A549 (cell line): Measurements from ENCODE around the gene ELL2. TPM values are rescaled to one million over a fixed set of nuclear protein-coding genes. Genes with fewer than 3 reads are reported as not detected.
A peak's percentile ranks its signal among the peaks of the same experiment; 100 is the strongest.

Source experiments
- ATAC-seq, 2 experiments: fragments of 200-7000 bp in 1 of 2; fragments of >200 bp in 1 of 2; cut with Nextera tagmentation in 1 of 2; cut with Tn5 transposase in 1 of 2; 3 replicates each; pipeline versions ENCODE4 v1.8.0 to v1.9.1; 2018 to 2020; ENCODE audit warnings: mild to moderate bottlenecking in 1 of 2, moderate library complexity in 1 of 2
- CTCF ChIA-PET: fragments of 300-600 bp; sonication (Branson Sonifier 250); formaldehyde crosslinking; extraction: SDS; loops from one replicate; lab custom pipeline; 2021; ENCODE audit warnings: antibody characterized with exemption, inconsistent platforms; lab: Yijun Ruan, JAX
- POLR2A ChIA-PET: fragments of 350-600 bp; formaldehyde crosslinking; extraction: SDS; loops from one replicate; lab custom pipeline; 2021; ENCODE audit warnings: antibody characterized with exemption, inconsistent platforms; lab: Yijun Ruan, JAX
- DNase-seq, 2 experiments: peaks; one replicate each; pipeline versions ENCODE4 v3.0.0 to v3.0.0-alpha.2; 2011 to 2016; ENCODE audit warnings: low read depth in 1 of 2, low spot score in 1 of 2
- FAIRE-seq: peaks from 2 replicates; lab custom pipeline; 2011; peaks lifted over from hg19 to GRCh38; lab: Jason Lieb, UNC
- H3K27ac ChIP-seq, 2 experiments: fragments of >200 bp; sonication (Bioruptor Twin); formaldehyde crosslinking; 3 replicates each; pipeline ENCODE4 v1.5.1; 2016 to 2017
- H3K4me1 ChIP-seq: fragments of >200 bp; sonication (Bioruptor Twin); formaldehyde crosslinking; 3 replicates; pipeline ENCODE4 v1.6.1; 2016
- H3K4me2 ChIP-seq: fragments of >200 bp; sonication (Bioruptor Twin); formaldehyde crosslinking; 3 replicates; pipeline ENCODE4 v1.6.1; 2016
- H3K4me3 ChIP-seq: fragments of >200 bp; sonication (Bioruptor Twin); formaldehyde crosslinking; 3 replicates; pipeline ENCODE4 v1.5.1; 2016
- H3K9me3 ChIP-seq: fragments of >200 bp; sonication (Bioruptor Twin); formaldehyde crosslinking; 3 replicates; pipeline ENCODE4 v1.6.1; 2016
- CHD2 ChIP-seq: fragments of 150-350 bp; IDR thresholded peaks from 2 replicates; pipeline ENCODE4 v1.6.1; 2014; ENCODE audit warnings: low read length; ENCODE audit not compliant: partially characterized antibody
- EHF ChIP-seq: fragments of 250-450 bp; sonication (Bioruptor Pico); IDR thresholded peaks from 2 replicates; pipeline ENCODE4 v1.5.0; 2020; ENCODE audit warnings: mild to moderate bottlenecking
- EHMT2 ChIP-seq: fragments of 200-600 bp; sonication (generic); IDR thresholded peaks from 2 replicates; pipeline ENCODE4 v1.6.1; 2016; ENCODE audit warnings: antibody characterized with exemption, low read depth, mild to moderate bottlenecking, moderate library complexity
- ESRRA ChIP-seq: fragments of 150-350 bp; IDR thresholded peaks from 2 replicates; pipeline ENCODE4 v1.6.1; 2014; ENCODE audit warnings: mild to moderate bottlenecking, low read length, borderline replicate concordance
- GATA3 ChIP-seq: IDR thresholded peaks from 2 replicates; pipeline ENCODE4 v1.6.1; 2012; ENCODE audit warnings: borderline replicate concordance
- HOXA7 ChIP-seq: fragments of 250-450 bp; sonication (Bioruptor Pico); IDR thresholded peaks from 2 replicates; pipeline ENCODE4 v1.5.0; 2020; ENCODE audit warnings: mild to moderate bottlenecking, moderate library complexity
- KDM5A ChIP-seq: fragments of 200-600 bp; sonication (generic); IDR thresholded peaks from 2 replicates; pipeline ENCODE4 v1.6.1; 2016; ENCODE audit warnings: antibody characterized with exemption, mild to moderate bottlenecking
- NFE2L2 ChIP-seq: fragments of 150-350 bp; conservative IDR thresholded peaks from 2 replicates; pipeline ENCODE4 v1.6.1; 2014; ENCODE audit warnings: low read length
- NPAS2 ChIP-seq: fragments of 250-450 bp; sonication (Bioruptor Pico); IDR thresholded peaks from 2 replicates; pipeline ENCODE4 v1.8.0; 2022; ENCODE audit warnings: mild to moderate bottlenecking, moderate library complexity, borderline replicate concordance
- NR3C1 ChIP-seq: fragments of >200 bp; sonication (Bioruptor Twin); formaldehyde crosslinking; IDR thresholded peaks from 3 replicates; pipeline ENCODE4 v1.6.1; 2017
- PBX3 ChIP-seq: IDR thresholded peaks from 2 replicates; pipeline ENCODE4 v1.6.1; 2012
- POLR2A ChIP-seq: IDR thresholded peaks from 2 replicates; pipeline ENCODE4 v1.6.1; 2012; ENCODE audit warnings: mild to moderate bottlenecking, low read length
- POLR2AphosphoS2 ChIP-seq: conservative IDR thresholded peaks from 2 replicates; pipeline ENCODE4 v1.6.1; 2012; ENCODE audit warnings: low read length, improper control_type of control experiment, inconsistent platforms
- RARB ChIP-seq: fragments of 250-450 bp; sonication (Bioruptor Pico); IDR thresholded peaks from 2 replicates; pipeline ENCODE4 v1.8.0; 2021; ENCODE audit warnings: mild to moderate bottlenecking, moderate library complexity
- REST ChIP-seq: fragments of 200-600 bp; sonication (generic); IDR thresholded peaks from 2 replicates; pipeline ENCODE4 v1.6.1; 2016; ENCODE audit warnings: antibody characterized with exemption, mild to moderate bottlenecking, moderate library complexity
- RNF2 ChIP-seq: fragments of 200-600 bp; sonication (generic); IDR thresholded peaks from 2 replicates; pipeline ENCODE4 v1.6.1; 2016; ENCODE audit warnings: low read depth, mild to moderate bottlenecking, antibody characterized with exemption, moderate library complexity, borderline replicate concordance
- SMC3 ChIP-seq: fragments of >200 bp; sonication (Bioruptor Twin); formaldehyde crosslinking; IDR thresholded peaks from 3 replicates; pipeline ENCODE4 v1.6.1; 2018; ENCODE audit warnings: inconsistent platforms
- SREBF2 ChIP-seq: fragments of 450-650 bp; IDR thresholded peaks from 2 replicates; pipeline ENCODE4 v1.6.1; 2014; ENCODE audit warnings: mild to moderate bottlenecking, moderate library complexity
- ZC3H11A ChIP-seq: fragments of 450-650 bp; IDR thresholded peaks from 2 replicates; pipeline ENCODE4 v1.6.1; 2014; ENCODE audit warnings: antibody characterized with exemption, mild to moderate bottlenecking
- ZNF302 ChIP-seq: fragments of 250-450 bp; sonication (Bioruptor Pico); IDR thresholded peaks from 2 replicates; pipeline ENCODE4 v1.9.0; 2021; ENCODE audit warnings: inconsistent platforms, mild to moderate bottlenecking, moderate library complexity
- ZSCAN20 ChIP-seq: fragments of 250-450 bp; sonication (Bioruptor Pico); IDR thresholded peaks from 2 replicates; pipeline ENCODE4 v1.8.0; 2022; ENCODE audit warnings: mild to moderate bottlenecking, moderate library complexity
- WGBS: methylation state at CpG from one replicate; pipeline ENCODE4 v1.1.6; 2017; ENCODE audit errors: missing lambda C conversion rate; 5-methylcytosine and 5-hydroxymethylcytosine counted together
- polyA plus RNA-seq, 4 experiments: library from polyadenylated mRNA; depleted of rRNA in 3 of 4; stranded (reverse); fragments of >200 nt; fragmentation: RNase III in 1 of 4; extraction: RNeasy Plus Mini Kit Qiagen cat#74134 plus additional on column Dnase treatment in 1 of 4; gene quantifications; 2 replicates in 3 of 4; 3 replicates in 1 of 4; pipeline ENCODE4 v1.2.3, GENCODE V29; 2011 to 2017

ELL2 gene
- polyA plus RNA-seq, 2 of the 4 experiments (the other 2 are of a cell fraction), result 11.8 to 24.2 TPM

DNA sequence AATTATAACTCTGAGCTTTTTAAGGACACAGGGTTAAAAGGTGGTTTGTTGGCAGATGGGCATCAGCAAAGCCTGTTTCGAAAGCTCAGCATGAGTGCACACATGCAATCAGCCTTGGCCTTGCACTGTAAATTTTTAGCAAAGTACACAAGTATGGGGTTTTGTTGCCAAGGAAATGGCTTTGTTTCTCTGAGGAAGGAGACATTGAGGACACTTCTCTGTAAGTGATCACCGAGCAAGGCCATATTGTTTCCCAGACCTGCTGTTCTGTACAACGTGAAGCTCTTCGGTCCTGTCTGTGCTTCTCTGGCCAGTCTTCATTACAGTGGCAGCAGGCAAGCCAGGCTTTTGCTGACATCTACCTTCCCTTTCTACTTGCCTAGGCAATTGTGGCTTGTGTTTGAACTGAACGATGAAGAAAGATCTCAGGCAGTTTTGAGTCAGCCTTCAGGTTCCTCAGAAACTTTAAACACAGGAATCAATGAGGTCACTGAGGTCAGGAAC, 111.2 kb downstream of the ELL2 start:
- Histone ChIP-seq H3K4me2 (no peak overlapping the region), H3K27ac (peak overlapping the region; percentile 28 to 36; a peak in 1 of 6 replicates)
- CTCF ChIA-PET, result interaction anchor here (0.8 to 23.4 kb wide), 9 partner anchors 9 to 494 kb away, joined by 3 to 469 read pairs (median 10); partner anchors contain the start of genes GLRX and RFESD
- DNase-seq, result no peak
- POLR2A ChIA-PET, result interaction anchor here (0.7 kb wide), 1 partner anchor 13 kb away, joined by 4 read pairs; no protein-coding TSS in a partner anchor
- TF ChIP-seq ZSCAN20 (CRISPR knock-in tag), result no peak
- no peak for TF ChIP-seq RNF2
- no peak for TF ChIP-seq SMC3
- TF ChIP-seq CHD2, result no peak
- TF ChIP-seq ZC3H11A, result no peak
- no peak for TF ChIP-seq POLR2AphosphoS2
- TF ChIP-seq REST, result no peak
- TF ChIP-seq ZNF302 (CRISPR knock-in tag), result no peak
- TF ChIP-seq EHMT2, result no peak
- no peak for TF ChIP-seq RARB (CRISPR knock-in tag)
- TF ChIP-seq, all 56 proteins: peak for 0
- FAIRE-seq (no peak), ATAC-seq (no peak)
- Histone ChIP-seq H3K4me3 (no peak overlapping the region), H3K9me3 (no peaks in the 10 kb centered on the region), H3K4me1 (peaks cover 8% of the 10 kb centered on the region; the same call in 2 of the 3 replicates)
- WGBS, result 83% methylated on average over 5 of the region's 5 CpGs

DNA sequence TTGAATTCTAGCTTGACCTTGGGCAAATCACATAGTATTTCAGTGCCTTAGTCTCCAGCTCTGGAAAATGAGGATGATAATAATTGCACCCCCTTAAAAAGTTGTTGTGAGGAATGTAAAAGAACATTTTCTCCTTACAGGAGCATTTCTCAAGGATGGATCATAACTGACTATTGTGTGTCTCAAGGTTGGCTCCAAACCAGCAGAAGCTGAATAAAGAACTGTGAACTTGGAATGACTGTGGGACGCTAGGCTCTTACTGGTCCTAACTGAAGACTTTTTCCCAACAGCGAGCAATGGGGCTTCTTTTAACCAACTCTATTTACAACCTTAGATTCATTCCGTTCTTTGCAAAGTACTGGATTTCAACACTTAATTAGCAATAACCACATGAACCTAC, 113.0 kb downstream of the ELL2 start:
- ChIA-PET CTCF (interaction anchor here (0.9 to 23.4 kb wide), 12 partner anchors 11 to 495 kb away, joined by 3 to 469 read pairs (median 8); partner anchors contain the start of genes GLRX and RFESD), POLR2A (interaction anchor here (0.6 to 1.9 kb wide), 2 partner anchors 14 to 202 kb away, joined by 3 to 6 read pairs; partner anchors contain the start of gene RFESD)
- no peak for ATAC-seq
- Histone ChIP-seq H3K4me3 (no peak overlapping the region), H3K9me3 (no peaks in the 10 kb centered on the region), H3K4me2 (no peak overlapping the region), H3K27ac (no peak overlapping the region; a peak in 1 of 6 replicates), H3K4me1 (peaks cover 13% of the 10 kb centered on the region; the same call in 2 of the 3 replicates)
- DNase-seq, result no peak
- no peak for FAIRE-seq
- no peak for TF ChIP-seq ZC3H11A
- no peak for TF ChIP-seq EHF (CRISPR knock-in tag)
- no peak for TF ChIP-seq SMC3
- no peak for TF ChIP-seq NR3C1
- no peak for TF ChIP-seq NPAS2 (CRISPR knock-in tag)
- no peak for TF ChIP-seq ZSCAN20 (CRISPR knock-in tag)
- TF ChIP-seq ESRRA, result no peak
- no peak for TF ChIP-seq GATA3
- no peak for TF ChIP-seq RNF2
- TF ChIP-seq PBX3, result no peak
- TF ChIP-seq POLR2AphosphoS2, result no peak
- TF ChIP-seq NFE2L2, result no peak
- TF ChIP-seq HOXA7 (CRISPR knock-in tag), result no peak
- no peak for TF ChIP-seq POLR2A
- TF ChIP-seq KDM5A, result no peak
- TF ChIP-seq SREBF2, result no peak
- 66% methylated on average over 3 of the region's 3 CpGs for WGBS
